IMR-90 (cell line): ENCODE measurements around the gene TSR3. TPM values are rescaled to one million over a fixed set of nuclear protein-coding genes. Genes with fewer than 3 reads are reported as not detected.

Experiments used
- ATAC-seq: fragments of 200-7000 bp; cut with Tn5 transposase; 2 replicates; pipeline ENCODE4 v1.9.1; 2020; ENCODE audit warnings: low read depth, mild to moderate bottlenecking, moderate library complexity
- BruUV-seq: library from RNA; stranded (reverse); fragments of 400-500 nt; replicated peaks from 2 replicates; lab custom pipeline; 2021; lab: Mats Ljungman, UMichigan
- CTCF ChIA-PET: fragments of 300-600 bp; formaldehyde crosslinking; extraction: SDS; loops from one replicate; lab custom pipeline; 2021; ENCODE audit warnings: antibody characterized with exemption; lab: Yijun Ruan, JAX
- POLR2A ChIA-PET: fragments of 300-600 bp; sonication (Branson Sonifier 250); formaldehyde crosslinking; loops from one replicate; lab custom pipeline; 2022; ENCODE audit warnings: antibody characterized with exemption; ENCODE audit not compliant: unreplicated experiment; lab: Charles Lee
- DNase-seq: peaks from one replicate; pipeline ENCODE4 v3.0.0; 2013
- H2AFZ ChIP-seq: replicated peaks from 2 replicates; pipeline ENCODE3; 2013; ENCODE audit warnings: low read length, mild to moderate bottlenecking; ENCODE audit not compliant: poor library complexity
- H2AK5ac ChIP-seq: 2 replicates; pipeline ENCODE4 v1.6.1; 2013; ENCODE audit warnings: low read depth, low read length, inconsistent platforms
- H2AK9ac ChIP-seq: replicated peaks from 2 replicates; pipeline ENCODE3; 2013; ENCODE audit warnings: mild to moderate bottlenecking, low read depth, low read length, moderate library complexity; ENCODE audit not compliant: poor library complexity
- H2BK120ac ChIP-seq: 2 replicates; pipeline ENCODE4 v1.6.1; 2013; ENCODE audit warnings: low read depth, low read length, inconsistent platforms
- H2BK15ac ChIP-seq: 3 replicates; pipeline ENCODE4 v1.6.1; 2013; ENCODE audit warnings: low read depth, low read length, inconsistent platforms
- H2BK20ac ChIP-seq: 2 replicates; pipeline ENCODE4 v1.6.1; 2013; ENCODE audit warnings: low read depth, mild to moderate bottlenecking, inconsistent platforms, low read length, moderate library complexity
- H2BK5ac ChIP-seq: 2 replicates; pipeline ENCODE4 v1.6.1; 2013; ENCODE audit warnings: mild to moderate bottlenecking, low read depth, low read length, inconsistent platforms; ENCODE audit not compliant: poor library complexity, severe bottlenecking
- H3K14ac ChIP-seq: replicated peaks from 2 replicates; pipeline ENCODE4 v1.6.1; 2013; ENCODE audit warnings: low read depth, low read length, inconsistent platforms
- H3K18ac ChIP-seq: 2 replicates; pipeline ENCODE4 v1.6.1; 2013; ENCODE audit warnings: low read depth, low read length, control low read depth
- H3K23ac ChIP-seq: 2 replicates; pipeline ENCODE4 v1.6.1; 2013; ENCODE audit warnings: low read depth, low read length, inconsistent platforms
- H3K27ac ChIP-seq: 2 replicates; pipeline ENCODE4 v1.5.1; 2013; ENCODE audit warnings: mild to moderate bottlenecking, control low read depth, low read length; ENCODE audit not compliant: insufficient read depth
- H3K27me3 ChIP-seq: 2 replicates; pipeline ENCODE4 v1.6.1; 2013; ENCODE audit warnings: low read length; ENCODE audit not compliant: control insufficient read depth, insufficient read depth
- H3K36me3 ChIP-seq: 2 replicates; pipeline ENCODE4 v1.6.1; 2013; ENCODE audit warnings: low read length, mixed read lengths; ENCODE audit not compliant: control insufficient read depth, insufficient read depth
- H3K4ac ChIP-seq: 2 replicates; pipeline ENCODE4 v1.6.1; 2013; ENCODE audit warnings: low read depth, low read length, inconsistent platforms
- H3K4me1 ChIP-seq: 2 replicates; pipeline ENCODE4 v1.6.1; 2013; ENCODE audit warnings: low read length, mixed read lengths; ENCODE audit not compliant: control insufficient read depth, insufficient read depth
- H3K4me2 ChIP-seq: 2 replicates; pipeline ENCODE4 v1.6.1; 2013; ENCODE audit warnings: low read depth, mild to moderate bottlenecking, control low read depth, low read length, moderate library complexity
- H3K4me3 ChIP-seq: 2 replicates; pipeline ENCODE4 v1.5.1; 2013; ENCODE audit warnings: low read depth, mild to moderate bottlenecking, control low read depth, low read length, moderate library complexity; ENCODE audit not compliant: insufficient read depth
- H3K56ac ChIP-seq: 2 replicates; pipeline ENCODE4 v1.6.1; 2013; ENCODE audit warnings: low read length, inconsistent platforms; ENCODE audit not compliant: insufficient read depth; ENCODE audit errors: extremely low read depth
- H3K79me1 ChIP-seq, 2 experiments: 2 replicates each; pipeline ENCODE4 v1.6.1; 2013; ENCODE audit warnings: low read length in 2 of 2, inconsistent platforms in 1 of 2, low read depth in 1 of 2
- H3K9ac ChIP-seq: 2 replicates; pipeline ENCODE4 v1.6.1; 2013; ENCODE audit warnings: low read depth, low read length, control low read depth
- H3K9me1 ChIP-seq: 2 replicates; pipeline ENCODE4 v1.6.1; 2013; ENCODE audit warnings: low read length, inconsistent platforms; ENCODE audit not compliant: insufficient read depth
- H3K9me3 ChIP-seq: 2 replicates; pipeline ENCODE4 v1.6.1; 2013; ENCODE audit warnings: low read length; ENCODE audit not compliant: control insufficient read depth, insufficient read depth
- H4K20me1 ChIP-seq: 2 replicates; pipeline ENCODE4 v1.6.1; 2013; ENCODE audit warnings: low read length, inconsistent platforms; ENCODE audit not compliant: insufficient read depth
- H4K5ac ChIP-seq: 2 replicates; pipeline ENCODE4 v1.6.1; 2013; ENCODE audit warnings: mild to moderate bottlenecking, low read depth, low read length, control low read depth
- H4K8ac ChIP-seq, 2 experiments: 2 replicates each; pipeline ENCODE4 v1.6.1; 2013; ENCODE audit warnings: low read depth in 2 of 2, low read length in 2 of 2, control low read depth in 1 of 2, inconsistent platforms in 1 of 2
- H4K91ac ChIP-seq: 2 replicates; pipeline ENCODE4 v1.6.1; 2013; ENCODE audit warnings: low read depth, low read length, inconsistent platforms; ENCODE audit not compliant: insufficient read depth
- CEBPB ChIP-seq: IDR thresholded peaks from 2 replicates; pipeline ENCODE4 v1.6.1; 2012; ENCODE audit warnings: low read depth, low read length, improper control_type of control experiment
- FOS ChIP-seq: fragments of 150-350 bp; IDR thresholded peaks from 2 replicates; pipeline ENCODE4 v1.6.1; 2016; ENCODE audit warnings: low read depth, low read length
- MAFK ChIP-seq: IDR thresholded peaks from 2 replicates; pipeline ENCODE4 v1.6.1; 2012; ENCODE audit warnings: low read depth, low read length, improper control_type of control experiment
- MXI1 ChIP-seq: IDR thresholded peaks from 2 replicates; pipeline ENCODE4 v1.6.1; 2012; ENCODE audit warnings: low read depth, mild to moderate bottlenecking, low read length, moderate library complexity, borderline replicate concordance
- NFE2L2 ChIP-seq: fragments of 150-350 bp; IDR thresholded peaks from 2 replicates; pipeline ENCODE4 v1.6.1; 2016; ENCODE audit warnings: low read depth, mild to moderate bottlenecking, low read length
- RCOR1 ChIP-seq: IDR thresholded peaks from 2 replicates; pipeline ENCODE4 v1.6.1; 2012; ENCODE audit warnings: mild to moderate bottlenecking, low read length, improper control_type of control experiment; ENCODE audit not compliant: insufficient replicate concordance
- WGBS, 2 experiments: methylation state at CpG; one replicate each; pipeline versions ENCODE4 v1.1.5 to v1.1.7; 2013; ENCODE audit warnings: missing lambda C conversion rate in 2 of 2; ENCODE audit not compliant: insufficient read length in 1 of 2; ENCODE audit errors: extremely low coverage in 2 of 2; 5-methylcytosine and 5-hydroxymethylcytosine counted together
- dilution Hi-C: fragments of 300-500 bp; cut with HindIII; formaldehyde crosslinking; loops from one replicate; pipeline ENCODE4 v1.14.3; 2018; ENCODE audit warnings: low sequenced_read_pairs; ENCODE audit not compliant: unreplicated experiment
- in situ Hi-C: fragments of 300-500 bp; cut with MboI; formaldehyde crosslinking; loops from 3 replicates; pipeline ENCODE4 v1.14.3; 2019; ENCODE audit warnings: low sequenced_read_pairs, inconsistent platforms, mixed read lengths
- intact Hi-C: fragments of 100-400 bp; cut with micrococcal nuclease; formaldehyde crosslinking; loops from 2 replicates; pipeline ENCODE4 v1.10.0; 2022
- polyA plus RNA-seq, 3 experiments: library from polyadenylated mRNA; depleted of rRNA; stranded (reverse); fragments of >200 nt; gene quantifications; 2 replicates each; pipeline ENCODE4 v1.2.3, GENCODE V29; 2012; ENCODE audit warnings: low replicate concordance in 1 of 3
- total RNA-seq: library from RNA; depleted of rRNA; stranded (reverse); fragments of >200 nt; gene quantifications from 2 replicates; pipeline ENCODE4 v1.2.3, GENCODE V29; 2012
- TF ChIP-seq, protein P1 (sequence below): fragments of 150-350 bp; IDR thresholded peaks from 2 replicates; pipeline ENCODE4 v1.6.1; 2016; ENCODE audit warnings: low read depth, mild to moderate bottlenecking, low read length, moderate library complexity, borderline replicate concordance
- TF ChIP-seq, protein P2 (sequence below): conservative IDR thresholded peaks from 2 replicates; pipeline ENCODE4 v1.5.1; 2012; ENCODE audit warnings: mild to moderate bottlenecking, low read depth, low read length, improper control_type of control experiment

The TSR3 gene
- total and polyA plus RNA-seq, 2 of the 4 experiments (the other 2 are of a cell fraction): 38.0 to 52.9 TPM

DNA sequence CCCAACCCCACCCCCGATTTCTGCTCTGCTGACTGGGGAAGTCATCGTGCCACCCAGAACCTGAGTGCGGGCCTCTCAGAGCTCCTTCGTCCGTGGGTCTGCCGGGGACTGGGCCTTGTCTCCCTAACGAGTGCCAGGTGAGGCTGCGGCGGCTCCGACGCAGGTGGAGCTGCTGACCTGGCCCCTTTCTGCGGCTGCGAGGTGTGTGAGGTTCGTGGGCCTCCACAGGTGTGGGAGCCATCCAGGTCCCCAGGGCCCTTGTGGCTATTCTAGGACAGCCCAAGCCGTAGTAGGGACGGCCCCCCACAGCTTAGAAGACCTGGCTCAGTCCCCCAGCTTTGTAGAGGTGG, 39.2 kb downstream of the TSR3 start:
- no peak overlapping the region for H2BK120ac ChIP-seq
- ChIA-PET CTCF (no interaction called here), POLR2A (no interaction called here)
- H3K79me1 ChIP-seq: peaks cover 3 to 35% of the 10 kb centered on the region in 2 experiments
- no peaks in the 10 kb centered on the region for H3K9me3 ChIP-seq
- no peak overlapping the region; the same call in 1 of the 2 replicates for H3K23ac ChIP-seq
- no peak overlapping the region for H2AK5ac ChIP-seq
- H2AK9ac ChIP-seq: no peak overlapping the region
- no peak for ATAC-seq
- H3K14ac ChIP-seq: no peak overlapping the region
- H4K8ac ChIP-seq: no peak overlapping the region
- H3K18ac ChIP-seq: no peak overlapping the region
- H2AFZ ChIP-seq: no peak overlapping the region
- H3K4me1 ChIP-seq: peaks cover 15% of the 10 kb centered on the region
- H3K4ac ChIP-seq: no peak overlapping the region
- BruUV-seq: no TSS peak
- dilution Hi-C loops: no loop called here
- no peak overlapping the region for H3K27ac ChIP-seq
- H3K9ac ChIP-seq: no peak overlapping the region
- intact Hi-C loops: no loop called here
- in situ Hi-C loops: no loop called here
- H3K36me3 ChIP-seq: peaks cover 44% of the 10 kb centered on the region
- H4K91ac ChIP-seq: no peak overlapping the region
- no peak overlapping the region for H4K5ac ChIP-seq
- H3K27me3 ChIP-seq: no peaks in the 10 kb centered on the region
- no peak overlapping the region for H3K4me3 ChIP-seq
- H3K56ac ChIP-seq: no peak overlapping the region
- H4K20me1 ChIP-seq: peaks cover 75% of the 10 kb centered on the region
- no peak for TF ChIP-seq FOS
- TF ChIP-seq MAFK: no peak
- no peak for TF ChIP-seq MXI1
- no peak for TF ChIP-seq CEBPB
- TF ChIP-seq, protein P1, sequence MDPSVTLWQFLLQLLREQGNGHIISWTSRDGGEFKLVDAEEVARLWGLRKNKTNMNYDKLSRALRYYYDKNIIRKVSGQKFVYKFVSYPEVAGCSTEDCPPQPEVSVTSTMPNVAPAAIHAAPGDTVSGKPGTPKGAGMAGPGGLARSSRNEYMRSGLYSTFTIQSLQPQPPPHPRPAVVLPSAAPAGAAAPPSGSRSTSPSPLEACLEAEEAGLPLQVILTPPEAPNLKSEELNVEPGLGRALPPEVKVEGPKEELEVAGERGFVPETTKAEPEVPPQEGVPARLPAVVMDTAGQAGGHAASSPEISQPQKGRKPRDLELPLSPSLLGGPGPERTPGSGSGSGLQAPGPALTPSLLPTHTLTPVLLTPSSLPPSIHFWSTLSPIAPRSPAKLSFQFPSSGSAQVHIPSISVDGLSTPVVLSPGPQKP: no peak
- no peak for TF ChIP-seq RCOR1
- TF ChIP-seq, protein P2, sequence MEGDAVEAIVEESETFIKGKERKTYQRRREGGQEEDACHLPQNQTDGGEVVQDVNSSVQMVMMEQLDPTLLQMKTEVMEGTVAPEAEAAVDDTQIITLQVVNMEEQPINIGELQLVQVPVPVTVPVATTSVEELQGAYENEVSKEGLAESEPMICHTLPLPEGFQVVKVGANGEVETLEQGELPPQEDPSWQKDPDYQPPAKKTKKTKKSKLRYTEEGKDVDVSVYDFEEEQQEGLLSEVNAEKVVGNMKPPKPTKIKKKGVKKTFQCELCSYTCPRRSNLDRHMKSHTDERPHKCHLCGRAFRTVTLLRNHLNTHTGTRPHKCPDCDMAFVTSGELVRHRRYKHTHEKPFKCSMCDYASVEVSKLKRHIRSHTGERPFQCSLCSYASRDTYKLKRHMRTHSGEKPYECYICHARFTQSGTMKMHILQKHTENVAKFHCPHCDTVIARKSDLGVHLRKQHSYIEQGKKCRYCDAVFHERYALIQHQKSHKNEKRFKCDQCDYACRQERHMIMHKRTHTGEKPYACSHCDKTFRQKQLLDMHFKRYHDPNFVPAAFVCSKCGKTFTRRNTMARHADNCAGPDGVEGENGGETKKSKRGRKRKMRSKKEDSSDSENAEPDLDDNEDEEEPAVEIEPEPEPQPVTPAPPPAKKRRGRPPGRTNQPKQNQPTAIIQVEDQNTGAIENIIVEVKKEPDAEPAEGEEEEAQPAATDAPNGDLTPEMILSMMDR: no peak
- no peak for TF ChIP-seq NFE2L2
- H2BK20ac ChIP-seq: no peak overlapping the region
- no peak overlapping the region; the same call in 1 of the 2 replicates for H3K4me2 ChIP-seq
- H3K9me1 ChIP-seq: peaks cover 8% of the 10 kb centered on the region
- no peak overlapping the region for H2BK5ac ChIP-seq
- WGBS, 2 experiments: 86% methylated on average over 14 of the region's 16 CpGs; no CpG with 5 or more reads in 1 of the 2 experiments
- H2BK15ac ChIP-seq: no peak overlapping the region
- no peak for DNase-seq
